Measurements from ENCODE around the gene RASGRF1.

DNA sequence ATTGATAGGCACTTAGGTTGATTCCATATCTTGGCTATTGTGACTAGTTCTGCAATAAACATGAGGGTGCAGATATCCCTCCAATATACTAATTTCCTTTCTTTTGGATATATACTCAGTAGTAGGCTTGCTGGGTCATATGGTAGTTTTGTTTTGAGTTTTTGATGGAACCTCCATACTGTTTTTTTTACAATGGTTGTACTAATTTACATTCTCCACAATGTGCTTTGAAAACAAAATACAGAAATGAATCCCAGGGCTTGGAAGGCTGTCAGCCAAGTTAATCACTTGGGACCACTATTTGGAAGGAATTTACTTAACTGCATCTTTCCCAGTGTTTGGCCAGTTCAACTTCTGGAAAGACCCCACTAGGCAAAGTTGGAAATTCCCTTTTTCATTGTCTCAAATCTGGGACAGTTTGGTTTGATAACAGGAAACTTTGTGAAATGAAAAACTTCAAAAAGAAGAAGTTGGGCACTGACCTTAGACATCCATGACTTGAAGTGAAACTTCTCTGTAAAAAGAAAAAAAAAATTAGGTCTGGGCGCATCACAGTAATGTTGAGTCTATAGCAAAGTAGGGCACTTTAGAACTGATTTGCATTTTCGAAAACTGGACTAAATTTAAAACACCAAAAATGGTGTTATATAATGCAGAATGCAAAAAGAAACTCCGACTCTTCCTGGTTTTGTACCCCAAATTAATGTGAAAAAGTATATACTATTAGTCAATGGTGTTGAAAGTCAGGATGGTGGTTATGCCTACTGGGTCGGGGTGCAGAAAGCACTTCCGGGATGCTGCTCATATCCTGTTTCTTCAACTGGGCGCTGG, 151.7 kb downstream of the RASGRF1 start:
- no peak for TF ChIP-seq POLR2A (IDR thresholded peaks at IDR 0.05)
- TF ChIP-seq, protein P1, sequence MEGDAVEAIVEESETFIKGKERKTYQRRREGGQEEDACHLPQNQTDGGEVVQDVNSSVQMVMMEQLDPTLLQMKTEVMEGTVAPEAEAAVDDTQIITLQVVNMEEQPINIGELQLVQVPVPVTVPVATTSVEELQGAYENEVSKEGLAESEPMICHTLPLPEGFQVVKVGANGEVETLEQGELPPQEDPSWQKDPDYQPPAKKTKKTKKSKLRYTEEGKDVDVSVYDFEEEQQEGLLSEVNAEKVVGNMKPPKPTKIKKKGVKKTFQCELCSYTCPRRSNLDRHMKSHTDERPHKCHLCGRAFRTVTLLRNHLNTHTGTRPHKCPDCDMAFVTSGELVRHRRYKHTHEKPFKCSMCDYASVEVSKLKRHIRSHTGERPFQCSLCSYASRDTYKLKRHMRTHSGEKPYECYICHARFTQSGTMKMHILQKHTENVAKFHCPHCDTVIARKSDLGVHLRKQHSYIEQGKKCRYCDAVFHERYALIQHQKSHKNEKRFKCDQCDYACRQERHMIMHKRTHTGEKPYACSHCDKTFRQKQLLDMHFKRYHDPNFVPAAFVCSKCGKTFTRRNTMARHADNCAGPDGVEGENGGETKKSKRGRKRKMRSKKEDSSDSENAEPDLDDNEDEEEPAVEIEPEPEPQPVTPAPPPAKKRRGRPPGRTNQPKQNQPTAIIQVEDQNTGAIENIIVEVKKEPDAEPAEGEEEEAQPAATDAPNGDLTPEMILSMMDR (IDR thresholded peaks at IDR 0.05), result no peak

All from adrenal gland (tissue), 5 donors.